Testis (tissue), 2 donors: Measurements from ENCODE around the gene KLHL22.

Experiments
- CTCF ChIP-seq, 3 experiments: fragments of 450-650 bp in 2 of 3; fragments of 200-600 bp in 1 of 3; sonication (generic) in 1 of 3; IDR thresholded peaks; one replicate each; pipeline ENCODE4 v1.5.1; 2016 to 2019; ENCODE audit warnings: antibody characterized with exemption in 3 of 3, mild to moderate bottlenecking in 2 of 3, moderate library complexity in 1 of 3
- POLR2A ChIP-seq: fragments of 450-650 bp; IDR thresholded peaks from one replicate; pipeline ENCODE4 v1.6.1; 2017; ENCODE audit warnings: antibody characterized with exemption, mild to moderate bottlenecking, moderate library complexity

DNA sequence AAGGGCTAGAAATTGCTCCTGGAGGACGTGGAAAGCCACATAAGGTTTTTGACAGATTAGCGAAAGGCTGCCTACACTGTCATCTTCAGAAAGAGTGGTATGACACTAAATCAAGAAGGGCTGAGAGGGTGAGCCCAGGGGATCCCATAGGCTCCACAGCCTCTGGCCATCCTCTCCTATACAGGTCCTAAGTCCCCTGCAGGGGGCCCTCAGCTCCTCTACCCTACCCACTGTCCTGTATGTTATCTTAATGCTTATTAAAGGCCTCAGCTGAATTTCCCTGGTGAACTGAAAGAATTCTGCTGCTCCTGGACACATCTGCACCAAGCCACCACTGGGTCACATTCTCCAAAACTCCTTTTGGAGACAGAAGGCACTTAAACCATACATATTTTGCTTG, 7.9 kb downstream of the KLHL22 start:
- TF ChIP-seq CTCF (IDR thresholded peaks at IDR 0.05): no peak
- TF ChIP-seq POLR2A: no peak
